PC-9 (cell line): ENCODE measurements around the gene RB1. TPM values are rescaled to one million over a fixed set of nuclear protein-coding genes. Genes with fewer than 3 reads are reported as not detected.

Experiments used
- BruUV-seq: library from RNA; stranded (reverse); fragments of 400-500 nt; replicated peaks from 2 replicates; lab custom pipeline; 2021; lab: Mats Ljungman, UMichigan
- CTCF ChIA-PET: fragments of 300-600 bp; sonication (Branson Sonifier 250); formaldehyde crosslinking; loops from one replicate; lab custom pipeline; 2022; ENCODE audit warnings: antibody characterized with exemption; lab: Charles Lee
- POLR2A ChIA-PET: fragments of 300-600 bp; sonication (Branson Sonifier 250); formaldehyde crosslinking; loops from one replicate; lab custom pipeline; 2022; ENCODE audit warnings: antibody characterized with exemption; ENCODE audit not compliant: unreplicated experiment; lab: Charles Lee
- DNase-seq, 2 experiments: peaks; one replicate each; pipeline versions ENCODE4 v3.0.0 to v3.0.0-alpha.2; 2015 to 2022; ENCODE audit warnings: mixed read lengths in 1 of 2
- H2AFZ ChIP-seq: fragments of 200-600 bp; sonication (generic); 2 replicates; pipeline ENCODE4 v1.8.1; 2017; ENCODE audit warnings: antibody characterized with exemption
- H3F3A ChIP-seq: fragments of 200-600 bp; sonication (generic); 2 replicates; pipeline ENCODE4 v1.8.1; 2017; ENCODE audit warnings: antibody characterized with exemption, mild to moderate bottlenecking, low read depth; ENCODE audit not compliant: insufficient read depth
- H3K27ac ChIP-seq: fragments of 200-600 bp; sonication (generic); 2 replicates; pipeline ENCODE4 v1.6.1; 2016; ENCODE audit warnings: mixed run types
- H3K27me3 ChIP-seq: fragments of 200-600 bp; sonication (generic); 2 replicates; pipeline ENCODE4 v1.6.1; 2016; ENCODE audit warnings: low read depth, mixed run types; ENCODE audit not compliant: insufficient read depth
- H3K36me3 ChIP-seq: fragments of 200-600 bp; sonication (generic); 2 replicates; pipeline ENCODE4 v1.6.1; 2016; ENCODE audit warnings: low read depth, mixed run types
- H3K4me1 ChIP-seq: fragments of 200-600 bp; sonication (generic); replicated peaks from 2 replicates; pipeline ENCODE4 v1.6.1; 2016; ENCODE audit warnings: mixed run types; ENCODE audit not compliant: insufficient read depth
- H3K4me2 ChIP-seq: fragments of 200-600 bp; sonication (generic); 2 replicates; pipeline ENCODE4 v1.6.1; 2017; ENCODE audit warnings: mixed run types
- H3K4me3 ChIP-seq: fragments of 200-600 bp; sonication (generic); 2 replicates; pipeline ENCODE4 v1.6.1; 2016; ENCODE audit warnings: mixed run types
- H3K79me2 ChIP-seq: fragments of 200-600 bp; sonication (generic); 2 replicates; pipeline ENCODE4 v1.6.1; 2017; ENCODE audit warnings: low read depth, mixed run types
- H3K9me2 ChIP-seq: fragments of 200-600 bp; sonication (generic); 2 replicates; pipeline ENCODE4 v1.8.1; 2017; ENCODE audit warnings: mild to moderate bottlenecking; ENCODE audit not compliant: insufficient read depth
- H3K9me3 ChIP-seq: fragments of 200-600 bp; sonication (generic); 2 replicates; pipeline ENCODE4 v1.8.1; 2016; ENCODE audit warnings: low read depth; ENCODE audit not compliant: insufficient read depth
- H4K20me1 ChIP-seq: fragments of 200-600 bp; sonication (generic); 2 replicates; pipeline ENCODE4 v1.8.1; 2017; ENCODE audit not compliant: insufficient read depth
- CTCF ChIP-seq: fragments of 200-600 bp; sonication (generic); conservative IDR thresholded peaks from 2 replicates; pipeline ENCODE4 v1.6.1; 2017; ENCODE audit warnings: mixed run types, antibody characterized with exemption, mild to moderate bottlenecking, moderate library complexity
- EZH2 ChIP-seq: fragments of 200-600 bp; sonication (generic); IDR thresholded peaks from 2 replicates; pipeline ENCODE4 v1.8.0; 2017; ENCODE audit warnings: antibody characterized with exemption, low read depth
- intact Hi-C: fragments of 100-400 bp; cut with micrococcal nuclease; formaldehyde crosslinking; loops from one replicate; pipeline ENCODE4 v1.10.0; 2022; ENCODE audit not compliant: unreplicated experiment
- total RNA-seq: library from RNA; stranded (reverse); gene quantifications from 2 replicates; pipeline ENCODE4 v1.2.3, GENCODE V29; 2021

Gene RB1
- total RNA-seq, 1 experiment from 2014 or later: 23.7 TPM

- Histone ChIP-seq H3F3A (no peaks in the 10 kb centered on the region), H3K4me1 (no peaks in the 10 kb centered on the region), H3K79me2 (no peaks in the 10 kb centered on the region), H3K9me3 (no peaks in the 10 kb centered on the region), H3K9me2 (no peaks in the 10 kb centered on the region), H2AFZ (no peak overlapping the region), H3K27ac (no peak overlapping the region), H4K20me1 (no peaks in the 10 kb centered on the region), H3K36me3 (no peaks in the 10 kb centered on the region), H3K4me3 (no peak overlapping the region), H3K27me3 (no peaks in the 10 kb centered on the region), H3K4me2 (no peak overlapping the region)
- TF ChIP-seq EZH2 (no peak), CTCF (no peak)
- BruUV-seq: no TSS peak
- POLR2A ChIA-PET: no interaction called here
- CTCF ChIA-PET: no interaction called here
- intact Hi-C loops: no loop called here
- DNase-seq: no peak
These were observed 183.3 kb downstream of the RB1 start for GRCh38 chr13:48486836-48487235.

GRCh38 chr13:48487968-48488367 is 184.4 kb downstream of the RB1 start:
- no peaks in the 10 kb centered on the region for H4K20me1 ChIP-seq
- CTCF ChIA-PET: no interaction called here
- intact Hi-C loops: no loop called here
- H3K9me2 ChIP-seq: no peaks in the 10 kb centered on the region
- no peaks in the 10 kb centered on the region for H3K4me1 ChIP-seq
- no peaks in the 10 kb centered on the region for H3K79me2 ChIP-seq
- no peaks in the 10 kb centered on the region for H3K27me3 ChIP-seq
- no peaks in the 10 kb centered on the region for H3F3A ChIP-seq
- H3K9me3 ChIP-seq: no peaks in the 10 kb centered on the region
- no peak for TF ChIP-seq CTCF
- TF ChIP-seq EZH2: no peak
- no peak overlapping the region for H3K4me2 ChIP-seq
- BruUV-seq: no TSS peak
- no peak overlapping the region for H2AFZ ChIP-seq
- POLR2A ChIA-PET: no interaction called here
- no peak for DNase-seq
- no peaks in the 10 kb centered on the region for H3K36me3 ChIP-seq
- no peak overlapping the region for H3K27ac ChIP-seq
- no peak overlapping the region for H3K4me3 ChIP-seq

- no peaks in the 10 kb centered on the region for H4K20me1 ChIP-seq
- no peak overlapping the region for H2AFZ ChIP-seq
These were observed 185.4 kb downstream of the RB1 start for GRCh38 chr13:48488995-48489394.

More at GRCh38 chr13:48488995-48489394, 185.4 kb downstream of the RB1 start:
- H3K9me3 ChIP-seq: no peaks in the 10 kb centered on the region
- TF ChIP-seq CTCF: no peak
- no peak for TF ChIP-seq EZH2
- H3K4me3 ChIP-seq: no peak overlapping the region
- no TSS peak for BruUV-seq
- no peak for DNase-seq
- 0 out of 2 replicates have a peak, but pooled peaks cover 4% of the 10 kb centered on the region for H3K4me1 ChIP-seq
- intact Hi-C loops: no loop called here
- H3K9me2 ChIP-seq: no peaks in the 10 kb centered on the region
- ChIA-PET POLR2A (no interaction called here), CTCF (no interaction called here)
- no peak overlapping the region for H3K4me2 ChIP-seq
- H3K27me3 ChIP-seq: no peaks in the 10 kb centered on the region
- no peaks in the 10 kb centered on the region for H3K36me3 ChIP-seq
- no peak overlapping the region for H3K27ac ChIP-seq
- peaks cover 4% of the 10 kb centered on the region; the same call in 1 of the 2 replicates for H3F3A ChIP-seq
- H3K79me2 ChIP-seq: no peaks in the 10 kb centered on the region
